Stimulated activated CD8-positive, alpha-beta memory T cell treated with anti-CD3 and anti-CD28 coated beads, Interleukin-7, amount 100 ng/mL, for 48 hours (primary cell): ENCODE data around the gene PPFIA1.

Experiments used
- DNase-seq, 2 donors: peaks; one replicate each; pipeline ENCODE4 v3.0.0-alpha.2; 2020; ENCODE audit warnings: low read depth in 1 of 2; ENCODE audit errors: extremely low read depth in 1 of 2

PPFIA1 gene

DNA sequence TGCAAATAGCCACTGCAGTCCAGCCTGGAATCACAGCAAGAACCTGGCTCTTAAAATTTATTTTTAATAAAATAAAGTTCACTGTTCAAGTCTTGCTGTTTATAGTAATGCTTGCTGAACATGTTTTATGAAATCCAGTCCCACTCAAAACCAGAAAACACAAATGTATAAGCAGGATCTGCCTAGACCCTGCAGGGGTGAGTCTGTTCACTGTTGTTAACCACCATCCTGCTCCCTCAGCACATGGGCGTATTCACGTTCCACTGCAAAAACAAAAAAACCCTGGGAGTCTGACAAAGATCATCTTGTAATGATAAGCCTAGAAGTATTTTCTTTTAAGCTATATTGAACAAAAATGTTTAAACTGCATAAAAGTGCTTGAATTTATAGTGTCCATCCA lies 82.8 kb downstream of the PPFIA1 start:
- no peak for DNase-seq

GRCh38 chr11:70353900-70354568 lies 83.5 kb downstream of the PPFIA1 start:
- no peak for DNase-seq

GRCh38 chr11:70354629-70355028 lies 84.1 kb downstream of the PPFIA1 start:
- no peak for DNase-seq

GRCh38 chr11:70358753-70359152 lies 88.3 kb downstream of the PPFIA1 start:
- no peak for DNase-seq

- no peak for DNase-seq
These were observed 89.1 kb downstream of the PPFIA1 start for GRCh38 chr11:70359451-70360205.

DNA sequence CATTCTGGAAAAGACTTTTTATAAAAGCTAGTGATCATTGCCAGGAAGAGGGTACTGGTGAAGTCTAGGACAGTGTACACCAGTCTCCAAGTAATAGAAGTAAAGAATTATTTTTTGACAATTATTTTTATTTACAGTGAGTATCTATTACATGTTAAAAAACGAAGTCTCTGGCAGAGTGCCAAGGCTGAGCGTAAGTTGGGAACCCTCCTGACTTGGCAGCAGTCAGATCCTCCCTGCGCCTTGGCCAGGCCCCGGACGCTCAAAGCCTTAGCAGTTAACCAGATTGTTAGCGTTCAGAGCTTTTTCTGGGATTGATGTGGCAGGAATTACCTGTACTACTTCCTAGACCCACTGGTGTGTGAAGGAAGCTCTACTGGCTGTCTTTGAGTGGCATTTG lies 89.7 kb downstream of the PPFIA1 start:
- no peak for DNase-seq

- no peak for DNase-seq
These were observed 93.7 kb downstream of the PPFIA1 start for GRCh38 chr11:70364178-70364577.

- DNase-seq: peak; percentile 72 to 84
These were observed 94.5 kb downstream of the PPFIA1 start for GRCh38 chr11:70364745-70365543.

DNA sequence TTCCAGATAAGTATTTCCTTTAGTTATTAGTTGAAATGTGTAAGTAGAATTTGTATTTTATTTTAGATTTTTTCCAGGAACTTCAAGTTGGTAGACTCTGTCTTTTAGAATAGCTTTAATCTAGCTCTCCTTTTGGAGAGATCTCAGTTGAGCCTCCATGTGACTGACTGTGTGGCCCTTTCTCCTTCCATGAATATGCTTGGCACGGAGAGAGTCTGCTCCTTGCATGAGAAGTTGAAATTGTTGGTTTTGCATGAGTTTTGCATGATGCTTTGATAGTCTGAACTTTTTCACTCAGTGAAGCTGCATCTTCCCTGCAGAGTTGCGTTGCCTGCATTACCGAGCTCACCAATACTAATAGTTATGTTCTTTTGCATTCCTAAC lies 95.0 kb downstream of the PPFIA1 start:
- no peak for DNase-seq

DNA sequence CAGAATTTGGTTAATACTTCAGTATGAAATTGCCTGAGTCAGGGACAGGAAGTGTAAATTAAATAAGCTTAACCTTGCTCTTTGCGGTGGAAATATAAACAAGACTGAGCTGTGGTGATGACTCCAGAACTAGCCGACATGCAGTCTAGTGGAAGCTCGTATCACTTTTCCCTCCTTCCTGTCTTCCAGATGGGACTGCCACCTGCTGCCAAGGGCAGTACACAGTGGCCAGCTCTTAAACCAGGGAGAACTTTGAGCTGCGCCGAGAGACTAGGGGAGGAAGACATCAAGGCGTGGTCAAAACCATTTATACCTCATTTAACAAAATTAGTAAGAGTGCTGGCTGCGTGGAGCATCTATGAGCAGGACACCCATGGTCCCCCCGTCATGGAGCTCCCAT lies 96.6 kb downstream of the PPFIA1 start:
- DNase-seq: no peak

DNA sequence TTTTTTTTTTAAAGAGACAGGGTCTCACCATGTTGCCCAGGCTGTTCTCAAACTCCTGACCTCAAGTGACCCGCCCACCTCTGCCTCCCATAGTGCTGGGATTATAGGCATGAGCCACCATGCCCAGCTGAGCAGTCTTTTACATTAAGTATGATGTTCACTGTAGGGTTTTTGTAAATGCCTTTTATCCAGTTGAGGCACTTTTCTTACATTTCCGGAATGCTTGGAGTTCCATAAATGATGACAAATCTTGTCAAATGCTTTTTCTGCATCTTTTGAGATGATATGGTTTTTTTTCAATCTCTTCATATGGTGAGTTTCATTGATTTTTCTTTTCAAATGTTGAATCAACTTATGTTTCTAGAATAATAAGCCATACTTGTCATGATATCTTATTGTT lies 98.5 kb downstream of the PPFIA1 start:
- no peak for DNase-seq

- DNase-seq: no peak
These were observed 100.8 kb downstream of the PPFIA1 start for GRCh38 chr11:70371241-70371640.

- no peak for DNase-seq
These were observed 101.6 kb downstream of the PPFIA1 start for GRCh38 chr11:70372076-70372475.

DNA sequence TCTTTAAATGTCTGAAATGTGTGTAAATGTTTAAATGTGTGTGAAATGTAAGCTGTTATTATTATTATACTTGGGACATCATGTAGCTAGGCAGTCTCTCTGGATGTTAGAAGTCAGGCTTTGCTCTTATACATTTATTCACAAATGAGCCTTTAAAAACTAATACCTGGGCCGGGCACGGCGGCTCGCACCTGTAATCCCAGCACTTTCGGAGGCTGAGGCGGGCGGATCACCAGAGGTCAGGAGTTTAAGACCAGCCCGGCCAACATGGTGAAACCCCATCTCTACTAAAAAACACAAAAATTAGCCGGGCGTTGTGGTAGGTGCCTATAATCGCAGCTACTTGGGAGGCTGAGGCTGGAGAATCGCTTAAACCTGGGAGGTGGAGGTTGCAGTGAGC lies 106.1 kb downstream of the PPFIA1 start:
- DNase-seq: no peak

- DNase-seq: no peak
These were observed 107.2 kb downstream of the PPFIA1 start for GRCh38 chr11:70377645-70378044.

GRCh38 chr11:70378506-70379134 lies 108.1 kb downstream of the PPFIA1 start:
- no peak for DNase-seq

DNA sequence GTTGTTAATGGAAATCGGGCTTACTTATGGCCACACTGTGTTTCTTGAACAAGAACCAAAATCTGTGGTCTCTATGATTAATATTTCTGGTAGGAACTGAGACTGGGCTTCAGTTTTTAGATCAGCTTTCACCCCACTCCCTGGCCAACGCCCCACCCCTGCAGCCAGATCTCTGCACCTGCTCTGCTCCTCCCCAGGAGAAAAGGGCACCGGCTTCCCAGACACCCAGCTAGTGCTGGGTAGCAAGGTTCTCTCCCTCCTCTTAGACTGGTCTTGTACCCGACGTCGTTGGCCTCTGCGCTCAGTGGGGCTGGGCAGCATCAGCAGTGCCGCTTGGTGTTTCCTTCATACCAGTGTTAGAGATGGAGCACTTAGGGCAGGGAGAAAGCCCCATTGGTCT lies 110.9 kb downstream of the PPFIA1 start:
- no peak for DNase-seq

- DNase-seq: no peak
These were observed 111.7 kb downstream of the PPFIA1 start for GRCh38 chr11:70381872-70382861.

- DNase-seq: no peak
These were observed 113.4 kb downstream of the PPFIA1 start for GRCh38 chr11:70383664-70384565.
